Neural cell (in vitro differentiated cells): ENCODE data around the gene SEL1L3.

ENCODE experiments used
- CTCF ChIP-seq: fragments of 450-650 bp; IDR thresholded peaks from 2 replicates; pipeline ENCODE4 v1.5.1; 2014; ENCODE audit warnings: antibody characterized with exemption, mild to moderate bottlenecking, moderate library complexity; ENCODE audit not compliant: poor library complexity, severe bottlenecking
- EP300 ChIP-seq: fragments of 450-650 bp; conservative IDR thresholded peaks from 2 replicates; pipeline ENCODE4 v1.6.1; 2014; ENCODE audit warnings: antibody characterized with exemption, mild to moderate bottlenecking, moderate library complexity; ENCODE audit not compliant: poor library complexity, severe bottlenecking
- EZH2 ChIP-seq: fragments of 200-600, 300-800 bp; shearing (Covaris generic), sonication (generic); IDR thresholded peaks from 2 replicates; pipeline ENCODE4 v1.6.1; 2014; ENCODE audit warnings: antibody characterized with exemption, low read length, borderline replicate concordance, mild to moderate bottlenecking; ENCODE audit not compliant: insufficient read depth, poor library complexity, severe bottlenecking
- REST ChIP-seq: IDR thresholded peaks from 2 replicates; pipeline ENCODE4 v1.6.1; 2012; ENCODE audit warnings: borderline replicate concordance
- SMC3 ChIP-seq: fragments of 450-650 bp; conservative IDR thresholded peaks from 2 replicates; pipeline ENCODE4 v1.6.1; 2014; ENCODE audit warnings: antibody characterized with exemption, mild to moderate bottlenecking, moderate library complexity; ENCODE audit not compliant: poor library complexity
- TAF1 ChIP-seq: IDR thresholded peaks from 2 replicates; pipeline ENCODE4 v1.6.1; 2012; ENCODE audit warnings: low read depth

- no peak for TF ChIP-seq REST
- no peak for TF ChIP-seq EP300
- no peak for TF ChIP-seq CTCF
- no peak for TF ChIP-seq SMC3
- no peak for TF ChIP-seq TAF1
- no peak for TF ChIP-seq EZH2
These were observed 133.9 kb downstream of the SEL1L3 start for GRCh38 chr4:25728886-25729285.
